Gastroesophageal sphincter (tissue), 4 donors: ENCODE measurements around the gene PIGL. TPM values are rescaled to one million over a fixed set of nuclear protein-coding genes. Genes with fewer than 3 reads are reported as not detected.
"Not testable (repeated sequence)": the region's sequence is repeated elsewhere in the genome, so short reads cannot be mapped to it uniquely, and the experiment has no call there.

Experiments
- ATAC-seq: fragments of 150-250 bp; one replicate; pipeline ENCODE4 v1.9.1; 2016; ENCODE audit warnings: mild to moderate bottlenecking, moderate library complexity
- H3K27ac ChIP-seq, 4 donors: fragments of 200-600 bp; sonication (generic) in 3 of 4; 1 replicate in 3 of 4; 2 replicates in 1 of 4; pipeline ENCODE4 v1.5.1; 2016 to 2019
- H3K27me3 ChIP-seq: fragments of 200-600 bp; sonication (generic); one replicate; pipeline ENCODE4 v1.5.1; 2019
- H3K36me3 ChIP-seq, 2 donors: fragments of 200-600 bp; sonication (generic); one replicate each; pipeline ENCODE4 v1.5.1; 2019; ENCODE audit warnings: control low read depth in 1 of 2
- H3K4me1 ChIP-seq, 3 donors: fragments of 200-600 bp; sonication (generic); 1 replicate in 2 of 3; 2 replicates in 1 of 3; pipeline ENCODE4 v1.5.1; 2016 to 2019; ENCODE audit warnings: control low read depth in 2 of 3
- H3K4me3 ChIP-seq, 2 donors: fragments of 200-600 bp; sonication (generic); one replicate each; pipeline ENCODE4 v1.5.1; 2019; ENCODE audit warnings: mild to moderate bottlenecking in 1 of 2, moderate library complexity in 1 of 2
- H3K9me3 ChIP-seq, 3 donors: fragments of 200-600 bp; sonication (generic); one replicate each; pipeline ENCODE4 v1.5.1; 2017 to 2019; ENCODE audit warnings: control low read depth in 2 of 3
- EP300 ChIP-seq: sonication (generic); formaldehyde crosslinking; IDR thresholded peaks from one replicate; pipeline ENCODE4 v1.6.1; 2017; ENCODE audit warnings: antibody characterized with exemption, mild to moderate bottlenecking
- POLR2A ChIP-seq, 2 donors: fragments of 450-650 bp; IDR thresholded peaks; one replicate each; pipeline ENCODE4 v1.6.1; 2017; ENCODE audit warnings: antibody characterized with exemption in 2 of 2, mild to moderate bottlenecking in 2 of 2, moderate library complexity in 1 of 2
- POLR2AphosphoS5 ChIP-seq: sonication (generic); formaldehyde crosslinking; IDR thresholded peaks from one replicate; pipeline ENCODE4 v1.6.1; 2017; ENCODE audit warnings: antibody characterized with exemption
- WGBS, 2 donors: methylation state at CpG; one replicate each; pipeline ENCODE4 v1.1.5; 2018; ENCODE audit warnings: low coverage in 1 of 2; 5-methylcytosine and 5-hydroxymethylcytosine counted together
- total RNA-seq, 4 donors: library from RNA; depleted of rRNA; stranded (reverse); fragments of >200 nt; gene quantifications; one replicate each; pipeline ENCODE4 v1.1.0, GENCODE V29; 2016
- TF ChIP-seq, protein P1 (sequence below), 4 experiments: fragments of 200-600 bp in 2 of 4; fragments of 450-650 bp in 2 of 4; sonication (generic) in 1 of 4; IDR thresholded peaks; one replicate each; pipeline ENCODE4 v1.5.1; 2017 to 2019; ENCODE audit warnings: antibody characterized with exemption in 4 of 4, mild to moderate bottlenecking in 2 of 4, moderate library complexity in 2 of 4

Gene PIGL
- total RNA-seq, 4 donors from 2014 or later, result 5.6 to 73.0 (median 29.6) TPM

DNA sequence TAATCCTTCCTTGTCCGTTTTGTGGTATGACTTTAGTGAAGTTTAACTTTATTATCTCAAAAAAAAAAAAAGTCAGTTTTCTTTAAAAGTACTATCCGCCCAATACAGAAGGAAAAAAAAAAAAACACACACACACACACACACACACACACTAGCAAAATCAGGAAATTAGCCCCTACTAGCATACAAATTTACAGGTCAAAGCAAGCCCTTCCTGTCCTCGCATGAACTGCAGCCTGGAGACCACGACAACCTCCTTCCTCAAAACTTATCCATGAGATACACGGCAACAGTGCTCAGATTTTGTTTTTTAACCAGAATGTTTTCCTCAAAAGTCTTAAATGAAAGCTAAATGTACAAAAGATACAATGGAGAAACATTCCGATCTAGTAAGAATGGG lies 17.9 kb upstream of the PIGL start:
- H3K4me1 ChIP-seq, result peaks cover 12 to 60% (median 24%) of the 10 kb centered on the region in 3 donors
- H3K27ac ChIP-seq, result peak overlapping the region in 3 of 4 donors; percentile 10 to 42 (median 30)
- no peaks in the 10 kb centered on the region for H3K9me3 ChIP-seq
- H3K27me3 ChIP-seq, result no peaks in the 10 kb centered on the region
- H3K4me3 ChIP-seq, result no peak overlapping the region
- ATAC-seq, result no peak
- H3K36me3 ChIP-seq, result peaks cover 0 to 16% of the 10 kb centered on the region in 2 donors
- TF ChIP-seq, protein P1, sequence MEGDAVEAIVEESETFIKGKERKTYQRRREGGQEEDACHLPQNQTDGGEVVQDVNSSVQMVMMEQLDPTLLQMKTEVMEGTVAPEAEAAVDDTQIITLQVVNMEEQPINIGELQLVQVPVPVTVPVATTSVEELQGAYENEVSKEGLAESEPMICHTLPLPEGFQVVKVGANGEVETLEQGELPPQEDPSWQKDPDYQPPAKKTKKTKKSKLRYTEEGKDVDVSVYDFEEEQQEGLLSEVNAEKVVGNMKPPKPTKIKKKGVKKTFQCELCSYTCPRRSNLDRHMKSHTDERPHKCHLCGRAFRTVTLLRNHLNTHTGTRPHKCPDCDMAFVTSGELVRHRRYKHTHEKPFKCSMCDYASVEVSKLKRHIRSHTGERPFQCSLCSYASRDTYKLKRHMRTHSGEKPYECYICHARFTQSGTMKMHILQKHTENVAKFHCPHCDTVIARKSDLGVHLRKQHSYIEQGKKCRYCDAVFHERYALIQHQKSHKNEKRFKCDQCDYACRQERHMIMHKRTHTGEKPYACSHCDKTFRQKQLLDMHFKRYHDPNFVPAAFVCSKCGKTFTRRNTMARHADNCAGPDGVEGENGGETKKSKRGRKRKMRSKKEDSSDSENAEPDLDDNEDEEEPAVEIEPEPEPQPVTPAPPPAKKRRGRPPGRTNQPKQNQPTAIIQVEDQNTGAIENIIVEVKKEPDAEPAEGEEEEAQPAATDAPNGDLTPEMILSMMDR (IDR thresholded peaks at IDR 0.05), result no peak
- TF ChIP-seq POLR2A (IDR thresholded peaks at IDR 0.05) (no peak), EP300 (no peak), POLR2AphosphoS5 (no peak)
- WGBS, 2 donors, result 23 to 36% methylated on average over 3 to 6 of the region's 6 CpGs

DNA sequence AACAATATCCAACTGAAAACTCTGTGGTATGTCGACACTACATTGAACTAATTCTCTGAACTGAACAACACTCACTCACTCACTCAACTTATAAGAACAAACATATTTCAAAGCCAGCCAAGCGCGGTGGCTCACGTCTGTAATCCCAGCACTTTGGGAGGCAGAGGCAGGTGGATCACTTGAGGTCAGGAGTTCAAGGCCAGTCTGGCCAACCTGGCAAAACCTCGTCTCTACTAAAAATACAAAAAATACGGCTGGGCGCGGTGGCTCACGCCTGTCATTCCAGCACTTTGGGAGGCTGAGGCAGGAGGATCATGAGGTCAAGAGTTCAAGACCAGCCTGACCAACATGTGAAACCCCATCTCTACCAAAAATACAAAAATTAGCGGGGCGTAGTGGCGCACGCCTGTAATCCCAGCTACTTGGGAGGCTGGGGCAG lies 15.3 kb upstream of the PIGL start:
- ATAC-seq, H3K4me3 ChIP-seq, H3K9me3 ChIP-seq, H3K27me3 ChIP-seq: not testable (repeated sequence)
- H3K27ac ChIP-seq, result peak overlapping the region in 3 of 4 donors; percentile 7 to 59 (median 26)
- H3K4me1 ChIP-seq, result peaks cover 12 to 80% (median 24%) of the 10 kb centered on the region in 3 donors
- H3K36me3 ChIP-seq, result peaks cover 0 to 12% of the 10 kb centered on the region in 2 donors
- 73 to 82% methylated on average over 4 to 11 of the region's 13 CpGs for WGBS, 2 donors

DNA sequence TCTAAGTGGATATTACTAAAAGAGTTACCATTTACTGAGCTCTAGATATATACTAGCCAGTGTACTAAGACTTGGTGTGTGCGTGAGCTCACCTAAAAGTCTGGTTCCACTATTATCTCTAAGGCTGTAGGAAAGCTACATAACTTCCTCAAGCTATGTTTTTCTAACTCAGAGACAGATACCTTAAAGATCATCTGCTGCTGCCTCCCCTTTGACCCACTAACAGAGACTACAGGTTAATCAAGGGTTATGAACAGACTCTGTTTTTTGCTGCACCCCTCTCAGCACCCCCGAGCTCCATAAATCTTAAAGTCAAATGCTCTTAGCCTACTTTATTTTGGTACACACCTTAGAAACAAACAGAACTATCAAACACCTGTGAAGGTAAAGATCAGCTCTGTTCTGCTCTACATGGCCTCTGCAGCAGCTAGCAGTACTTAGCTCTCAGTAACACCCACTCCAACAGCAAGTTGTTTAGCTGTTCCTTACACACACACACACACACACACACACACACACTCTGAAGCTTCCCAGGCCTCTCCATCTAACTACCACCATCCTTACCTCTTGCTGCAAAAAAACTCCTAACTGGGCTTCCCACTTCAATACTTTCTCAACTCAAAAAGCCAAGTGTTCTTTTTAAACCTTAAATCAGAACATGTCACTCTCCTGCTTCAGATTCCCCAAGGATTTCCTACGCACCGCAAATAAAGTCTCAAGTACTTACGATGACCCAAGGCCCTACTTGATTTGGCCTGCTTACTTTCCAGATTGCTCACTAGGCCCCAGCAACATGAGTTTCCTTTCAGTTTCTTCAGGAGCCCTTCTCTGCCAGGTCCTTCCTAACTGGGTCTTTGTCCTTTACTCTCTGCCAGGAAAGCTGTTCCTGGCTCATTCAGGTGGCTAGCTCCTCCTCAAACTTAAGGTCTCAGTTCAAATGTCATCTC lies 14.2 kb upstream of the PIGL start:
- H3K27me3 ChIP-seq, H3K4me3 ChIP-seq, H3K9me3 ChIP-seq, H3K36me3 ChIP-seq, ATAC-seq: not testable (repeated sequence)
- peak; percentile 17 for TF ChIP-seq POLR2AphosphoS5
- H3K27ac ChIP-seq, result peak overlapping the region; percentile 56 to 73 (median 64)
- H3K4me1 ChIP-seq, result peaks cover 12 to 87% (median 24%) of the 10 kb centered on the region in 3 donors
- WGBS, 2 donors, result 17 to 54% methylated on average over 4 to 5 of the region's 5 CpGs

DNA sequence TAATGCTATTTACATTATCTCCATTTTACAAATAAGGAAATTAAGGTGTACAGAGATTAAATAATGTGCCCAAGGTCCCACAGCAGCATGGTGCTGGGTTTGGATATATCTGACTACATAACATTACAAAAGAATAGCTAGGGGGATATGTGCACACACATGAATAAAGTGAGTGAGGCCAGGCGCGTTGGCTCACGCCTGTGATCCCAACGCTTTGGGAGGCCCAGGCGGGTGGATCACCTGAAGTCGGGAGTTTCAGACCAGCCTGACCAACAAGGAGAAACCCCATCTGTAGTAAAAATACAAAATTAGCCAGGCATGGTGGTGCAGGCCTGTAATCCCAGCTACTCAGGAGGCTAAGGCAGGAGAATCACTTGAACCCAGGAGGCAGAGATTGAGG lies 12.2 kb upstream of the PIGL start:
- not testable (repeated sequence) for H3K27me3 ChIP-seq, ATAC-seq, H3K9me3 ChIP-seq, H3K36me3 ChIP-seq, H3K27ac ChIP-seq, H3K4me3 ChIP-seq
- 87% methylated on average over 5 of the region's 6 CpGs; no CpG with 5 or more reads in 1 of the 2 donors for WGBS, 2 donors
- peaks cover 12 to 82% (median 19%) of the 10 kb centered on the region in 3 donors for H3K4me1 ChIP-seq

DNA sequence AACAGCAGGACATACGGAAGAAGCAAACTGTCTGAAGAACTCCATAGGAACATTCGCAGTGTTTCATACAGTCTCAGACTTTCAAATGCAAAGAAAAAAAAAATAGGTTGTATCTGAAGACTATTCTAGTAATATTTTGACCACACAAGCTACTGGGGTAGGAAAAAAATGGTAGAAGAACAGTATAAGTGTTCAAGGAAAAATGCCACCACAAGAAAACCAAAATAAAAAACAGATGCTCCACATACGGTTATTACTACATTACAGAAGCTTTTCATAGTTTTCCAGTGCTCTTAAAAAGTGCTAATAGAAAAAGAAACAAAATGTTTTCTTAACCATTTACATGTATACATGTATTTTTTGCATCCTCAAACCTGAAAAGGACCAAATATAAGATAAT lies 5.4 kb upstream of the PIGL start:
- WGBS, 2 donors, result 66 to 90% methylated on average over 3 of the region's 3 CpGs
- TF ChIP-seq POLR2AphosphoS5 (no peak), POLR2A (IDR thresholded peaks at IDR 0.05) (no peak), EP300 (no peak)
- TF ChIP-seq, protein P1 (IDR thresholded peaks at IDR 0.05), result no peak
- H3K36me3 ChIP-seq, result no peaks in the 10 kb centered on the region
- H3K27ac ChIP-seq, result no peak overlapping the region
- H3K27me3 ChIP-seq, result no peaks in the 10 kb centered on the region
- no peak overlapping the region for H3K4me3 ChIP-seq
- H3K9me3 ChIP-seq, result no peaks in the 10 kb centered on the region
- no peak for ATAC-seq
- H3K4me1 ChIP-seq, result peaks cover 0 to 75% (median 6%) of the 10 kb centered on the region in 3 donors

DNA sequence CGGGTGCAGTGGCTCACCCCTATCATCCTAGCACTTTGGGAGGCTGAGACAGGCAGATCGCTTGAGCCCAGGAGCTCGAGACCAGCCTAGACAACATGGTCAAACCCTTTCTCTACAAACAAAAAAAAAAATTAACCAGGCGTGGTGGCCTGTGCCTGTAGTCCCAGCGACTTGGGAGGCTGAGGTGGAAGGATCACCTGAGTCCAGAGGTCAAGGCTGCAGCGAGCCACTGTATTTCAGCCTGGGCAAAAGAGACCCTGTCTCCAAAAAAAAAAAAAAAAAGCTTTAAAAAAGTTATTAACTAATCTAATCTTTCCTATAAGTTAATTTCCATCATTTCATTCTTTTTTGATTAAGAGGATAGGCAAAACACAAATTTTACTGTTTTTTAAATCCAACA lies 4.2 kb upstream of the PIGL start:
- peaks cover 0 to 74% (median 7%) of the 10 kb centered on the region in 3 donors for H3K4me1 ChIP-seq
- no peaks in the 10 kb centered on the region for H3K27me3 ChIP-seq
- no peak overlapping the region for H3K27ac ChIP-seq
- no peaks in the 10 kb centered on the region for H3K9me3 ChIP-seq
- ATAC-seq, result no peak
- TF ChIP-seq, protein P1 (IDR thresholded peaks at IDR 0.05), result no peak
- TF ChIP-seq POLR2AphosphoS5 (no peak), EP300 (no peak), POLR2A (IDR thresholded peaks at IDR 0.05) (no peak)
- H3K4me3 ChIP-seq, result no peak overlapping the region
- no peaks in the 10 kb centered on the region for H3K36me3 ChIP-seq
- WGBS, 2 donors, result 63 to 92% methylated on average over 3 to 6 of the region's 6 CpGs
